CD4-positive, alpha-beta T cell (primary cell): ENCODE results near the gene ADIPOR2. TPM values are rescaled to one million over a fixed set of nuclear protein-coding genes. Genes with fewer than 3 reads are reported as not detected.

ENCODE experiments used
- ATAC-seq: fragments of 200-7000 bp; cut with Tn5 transposase; one replicate; pipeline ENCODE4 v1.10.0; 2022; ENCODE audit warnings: mild to moderate bottlenecking; ENCODE audit not compliant: poor library complexity
- CTCF ChIA-PET: fragments of 350-600 bp; sonication (Branson Sonifier 250); formaldehyde crosslinking; loops from one replicate; lab custom pipeline; 2021; ENCODE audit warnings: antibody characterized with exemption, inconsistent platforms; lab: Charles Lee
- POLR2A ChIA-PET: fragments of 350-600 bp; sonication (Branson Sonifier 250); formaldehyde crosslinking; loops from one replicate; lab custom pipeline; 2021; ENCODE audit warnings: antibody characterized with exemption, inconsistent platforms; lab: Charles Lee
- DNase-seq, 14 experiments: peaks; one replicate each; pipeline ENCODE4 v3.0.0-alpha.2; 2013 to 2020; ENCODE audit warnings: mixed read lengths in 2 of 14
- H3K27ac ChIP-seq, 2 donors: one replicate each; pipeline versions ENCODE4 v1.5.1 to v1.7.0; 2013; ENCODE audit warnings: low read length in 2 of 2, low read depth in 1 of 2, mild to moderate bottlenecking in 1 of 2
- H3K27me3 ChIP-seq, 2 experiments: 1 replicate in 1 of 2; 2 replicates in 1 of 2; pipeline versions ENCODE4 v1.6.1 to v1.7.0; 2013; ENCODE audit warnings: low read length in 2 of 2, control low read depth in 1 of 2, mild to moderate bottlenecking in 1 of 2, moderate library complexity in 1 of 2; ENCODE audit not compliant: insufficient read depth in 2 of 2, control insufficient read depth in 1 of 2
- H3K36me3 ChIP-seq: one replicate; pipeline ENCODE4 v1.6.1; 2013; ENCODE audit warnings: low read length, control low read depth; ENCODE audit not compliant: insufficient read depth
- H3K4me1 ChIP-seq: one replicate; pipeline ENCODE4 v1.6.1; 2013; ENCODE audit warnings: low read length, control low read depth; ENCODE audit not compliant: insufficient read depth
- H3K4me3 ChIP-seq: one replicate; pipeline ENCODE4 v1.5.1; 2013; ENCODE audit warnings: mild to moderate bottlenecking, low read length, moderate library complexity
- H3K9me3 ChIP-seq, 2 experiments: 1 replicate in 1 of 2; 2 replicates in 1 of 2; pipeline versions ENCODE4 v1.6.1 to v1.7.0; 2013; ENCODE audit warnings: low read length in 2 of 2, mild to moderate bottlenecking in 2 of 2, control low read depth in 1 of 2, moderate library complexity in 1 of 2; ENCODE audit not compliant: control insufficient read depth in 1 of 2, insufficient read depth in 1 of 2
- H3K27ac Mint-ChIP-seq: one replicate; pipeline ENCODE4 v1.8.0; 2020; ENCODE audit warnings: mixed read lengths
- H3K27me3 Mint-ChIP-seq: one replicate; pipeline ENCODE4 v1.8.0; 2021; ENCODE audit warnings: mixed read lengths
- H3K36me3 Mint-ChIP-seq: one replicate; pipeline ENCODE4 v1.8.0; 2021; ENCODE audit warnings: low read depth, mixed read lengths
- H3K4me1 Mint-ChIP-seq: one replicate; pipeline ENCODE4 v1.8.0; 2021; ENCODE audit warnings: low read depth, mixed read lengths
- H3K4me3 Mint-ChIP-seq: one replicate; pipeline ENCODE4 v1.8.0; 2020; ENCODE audit warnings: mild to moderate bottlenecking, mixed read lengths
- H3K9me3 Mint-ChIP-seq: one replicate; pipeline ENCODE4 v1.8.0; 2020; ENCODE audit warnings: mixed read lengths
- intact Hi-C, 2 experiments: fragments of 100-400 bp; cut with DNase I in 1 of 2; cut with micrococcal nuclease in 1 of 2; formaldehyde crosslinking; loops; one replicate each; pipeline versions ENCODE4 v1.15.1 to v1.9.0; 2023 to 2025; cut with DNase I, micrococcal nuclease
- total RNA-seq, 174 experiments: library from RNA in 2 of 174; stranded (reverse) in 2 of 174; gene quantifications; one replicate each; pipeline ENCODE4 v1.2.3 and lab custom pipeline; 2021 to 2026
- TF ChIP-seq, protein P1 (sequence below): fragments of 200-600 bp; IDR thresholded peaks from one replicate; pipeline ENCODE4 v1.8.0; 2022; ENCODE audit warnings: antibody characterized with exemption, mild to moderate bottlenecking

The ADIPOR2 gene
- total RNA-seq, 2 experiments from 2014 or later, result 12.5 to 12.6 TPM

- no peaks in the 10 kb centered on the region for H3K36me3 Mint-ChIP-seq
- peaks cover 7% of the 10 kb centered on the region for H3K4me1 Mint-ChIP-seq
- Histone ChIP-seq H3K4me3 (no peak overlapping the region), H3K36me3 (no peaks in the 10 kb centered on the region), H3K27me3 (no peaks in the 10 kb centered on the region), H3K9me3 (no peaks in the 10 kb centered on the region), H3K27ac (no peak overlapping the region), H3K4me1 (peaks cover 30% of the 10 kb centered on the region)
- TF ChIP-seq, protein P1, sequence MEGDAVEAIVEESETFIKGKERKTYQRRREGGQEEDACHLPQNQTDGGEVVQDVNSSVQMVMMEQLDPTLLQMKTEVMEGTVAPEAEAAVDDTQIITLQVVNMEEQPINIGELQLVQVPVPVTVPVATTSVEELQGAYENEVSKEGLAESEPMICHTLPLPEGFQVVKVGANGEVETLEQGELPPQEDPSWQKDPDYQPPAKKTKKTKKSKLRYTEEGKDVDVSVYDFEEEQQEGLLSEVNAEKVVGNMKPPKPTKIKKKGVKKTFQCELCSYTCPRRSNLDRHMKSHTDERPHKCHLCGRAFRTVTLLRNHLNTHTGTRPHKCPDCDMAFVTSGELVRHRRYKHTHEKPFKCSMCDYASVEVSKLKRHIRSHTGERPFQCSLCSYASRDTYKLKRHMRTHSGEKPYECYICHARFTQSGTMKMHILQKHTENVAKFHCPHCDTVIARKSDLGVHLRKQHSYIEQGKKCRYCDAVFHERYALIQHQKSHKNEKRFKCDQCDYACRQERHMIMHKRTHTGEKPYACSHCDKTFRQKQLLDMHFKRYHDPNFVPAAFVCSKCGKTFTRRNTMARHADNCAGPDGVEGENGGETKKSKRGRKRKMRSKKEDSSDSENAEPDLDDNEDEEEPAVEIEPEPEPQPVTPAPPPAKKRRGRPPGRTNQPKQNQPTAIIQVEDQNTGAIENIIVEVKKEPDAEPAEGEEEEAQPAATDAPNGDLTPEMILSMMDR, result no peak
- CTCF ChIA-PET, result interaction anchor here (2.8 kb wide), 1 partner anchor 139 kb away, joined by 15 read pairs; no protein-coding TSS in a partner anchor
- POLR2A ChIA-PET, result no interaction called here
- intact Hi-C loops, result no loop called here
- H3K9me3 Mint-ChIP-seq, result no peaks in the 10 kb centered on the region
- no peak overlapping the region for H3K27ac Mint-ChIP-seq
- no peaks in the 10 kb centered on the region for H3K27me3 Mint-ChIP-seq
- DNase-seq (peak in 2 of 14 experiments; percentile 11 to 21), ATAC-seq (no peak)
- no peak overlapping the region for H3K4me3 Mint-ChIP-seq
These were observed 110.6 kb downstream of the ADIPOR2 start for GRCh38 chr12:1801303-1801975.

GRCh38 chr12:1803736-1804135, 112.9 kb downstream of the ADIPOR2 start:
- intact Hi-C loops, result loop anchor here in 1 of 2 experiments (1.0 kb wide), 1 partner anchor 7 kb away; no protein-coding TSS in a partner anchor
- H3K9me3 Mint-ChIP-seq, result no peaks in the 10 kb centered on the region
- H3K27me3 Mint-ChIP-seq, result no peaks in the 10 kb centered on the region
- Histone ChIP-seq H3K27ac (no peak overlapping the region), H3K36me3 (no peaks in the 10 kb centered on the region), H3K4me3 (no peak overlapping the region), H3K9me3 (no peaks in the 10 kb centered on the region), H3K4me1 (peaks cover 33% of the 10 kb centered on the region), H3K27me3 (no peaks in the 10 kb centered on the region)
- H3K4me3 Mint-ChIP-seq, result no peak overlapping the region
- ATAC-seq (no peak), DNase-seq (peak in 2 of 14 experiments; percentile 6 to 16)
- CTCF ChIA-PET, result interaction anchor here (1.3 to 1.4 kb wide), 2 partner anchors 12 to 231 kb away, joined by 3 read pairs; no protein-coding TSS in a partner anchor
- H3K27ac Mint-ChIP-seq, result no peak overlapping the region
- TF ChIP-seq, protein P1, result no peak
- H3K4me1 Mint-ChIP-seq, result peaks cover 7% of the 10 kb centered on the region
- no peaks in the 10 kb centered on the region for H3K36me3 Mint-ChIP-seq
- POLR2A ChIA-PET, result no interaction called here

- ChIA-PET POLR2A (no interaction called here), CTCF (interaction anchor here (1.3 kb wide), 1 partner anchor 13 kb away, joined by 3 read pairs; no protein-coding TSS in a partner anchor)
- Mint-ChIP-seq H3K9me3 (no peaks in the 10 kb centered on the region), H3K4me1 (peaks cover 7% of the 10 kb centered on the region), H3K36me3 (no peaks in the 10 kb centered on the region), H3K27ac (peak overlapping the region; percentile 47), H3K27me3 (no peaks in the 10 kb centered on the region), H3K4me3 (peak overlapping the region; percentile 1)
- intact Hi-C loops, result loop anchor here in 1 of 2 experiments (1.0 kb wide), 1 partner anchor 8 kb away; no protein-coding TSS in a partner anchor
- DNase-seq, result peak; percentile 74 to 93 (median 84)
- Histone ChIP-seq H3K4me3 (no peak overlapping the region), H3K4me1 (peaks cover 43% of the 10 kb centered on the region), H3K27me3 (no peaks in the 10 kb centered on the region), H3K9me3 (no peaks in the 10 kb centered on the region), H3K27ac (no peak overlapping the region), H3K36me3 (no peaks in the 10 kb centered on the region)
- TF ChIP-seq, protein P1, result no peak
- ATAC-seq, result peak; percentile 99
These were observed 113.9 kb downstream of the ADIPOR2 start for GRCh38 chr12:1804545-1805332.
